ENCODE measurements around the gene PLD6. TPM values are rescaled to one million over a fixed set of nuclear protein-coding genes. Genes with fewer than 3 reads are reported as not detected.

PLD6 gene
- total and polyA plus RNA-seq, 8 donors, result 3.4 to 5.9 (median 4.6) TPM

GRCh38 chr17:17237026-17237799, 31.1 kb upstream of the PLD6 start, which contains the start of gene FLCN:
TSS of gene FLCN (minus strand) at chr17:17237168. CDS start at chr17:17228137, 9,031 bp downstream.
- ATAC-seq (peak; percentile 94), DNase-seq (peak; percentile 89 to 98 (median 94))
- no peaks in the 10 kb centered on the region for H3K9me3 ChIP-seq
- no peak for TF ChIP-seq CTCF (IDR thresholded peaks at IDR 0.05)
- H3K27me3 ChIP-seq, result no peaks in the 10 kb centered on the region
- peak within 1 kb of the TSS; percentile 94 to 97 for H3K27ac ChIP-seq
- H3K4me1 ChIP-seq, result peaks cover 9 to 33% of the 10 kb centered on the region in 2 donors
- peaks cover 0 to 10% of the 10 kb centered on the region in 2 donors for H3K36me3 ChIP-seq
- peak within 1 kb of the TSS; percentile 79 to 99 for H3K4me3 ChIP-seq
- intact Hi-C loops (cut with DNase I), result no loop called here

- Histone ChIP-seq H3K27ac (peak overlapping the region; percentile 94 to 97), H3K36me3 (peaks cover 0 to 17% of the 10 kb centered on the region in 2 donors), H3K4me3 (peak overlapping the region; percentile 79 to 99), H3K9me3 (no peaks in the 10 kb centered on the region), H3K27me3 (no peaks in the 10 kb centered on the region), H3K4me1 (peaks cover 9 to 33% of the 10 kb centered on the region in 2 donors)
- TF ChIP-seq CTCF (IDR thresholded peaks at IDR 0.05), result no peak
- intact Hi-C loops (cut with DNase I), result no loop called here
- ATAC-seq (peak; percentile 51), DNase-seq (peak in 2 of 4 donors; percentile 12 to 24)
These were observed 30.3 kb upstream of the PLD6 start for GRCh38 chr17:17236295-17237025.

- no peak for TF ChIP-seq CTCF (IDR thresholded peaks at IDR 0.05)
- Histone ChIP-seq H3K27ac (peak overlapping the region; percentile 94 to 97), H3K4me1 (peaks cover 9 to 33% of the 10 kb centered on the region in 2 donors), H3K36me3 (peaks cover 0 to 27% of the 10 kb centered on the region in 2 donors), H3K9me3 (no peaks in the 10 kb centered on the region), H3K27me3 (no peaks in the 10 kb centered on the region), H3K4me3 (peak overlapping the region; percentile 79 to 99)
- DNase-seq (peak in 3 of 4 donors; percentile 8 to 56 (median 45)), ATAC-seq (peak; percentile 49)
- intact Hi-C loops (cut with DNase I), result no loop called here
These were observed 29.4 kb upstream of the PLD6 start for GRCh38 chr17:17235212-17236174.

- ATAC-seq, result no peak
- H3K27me3 ChIP-seq, result no peaks in the 10 kb centered on the region
- peaks cover 0 to 59% of the 10 kb centered on the region in 2 donors for H3K36me3 ChIP-seq
- no peak overlapping the region for H3K4me3 ChIP-seq
- no peak for DNase-seq
- intact Hi-C loops (cut with DNase I), result no loop called here
- no peak overlapping the region for H3K27ac ChIP-seq
- peaks cover 9 to 24% of the 10 kb centered on the region in 2 donors for H3K4me1 ChIP-seq
- no peaks in the 10 kb centered on the region for H3K9me3 ChIP-seq
- TF ChIP-seq CTCF (IDR thresholded peaks at IDR 0.05), result no peak
These were observed 26.1 kb upstream of the PLD6 start for GRCh38 chr17:17232303-17232621.
